Measurements from ENCODE around the gene TEX101. TPM values are rescaled to one million over a fixed set of nuclear protein-coding genes. Genes with fewer than 3 reads are reported as not detected.

The TEX101 gene
- total and polyA plus RNA-seq, 2 donors (not counting 1 experiment from before 2014, with no cell fraction given) = not detected

DNA sequence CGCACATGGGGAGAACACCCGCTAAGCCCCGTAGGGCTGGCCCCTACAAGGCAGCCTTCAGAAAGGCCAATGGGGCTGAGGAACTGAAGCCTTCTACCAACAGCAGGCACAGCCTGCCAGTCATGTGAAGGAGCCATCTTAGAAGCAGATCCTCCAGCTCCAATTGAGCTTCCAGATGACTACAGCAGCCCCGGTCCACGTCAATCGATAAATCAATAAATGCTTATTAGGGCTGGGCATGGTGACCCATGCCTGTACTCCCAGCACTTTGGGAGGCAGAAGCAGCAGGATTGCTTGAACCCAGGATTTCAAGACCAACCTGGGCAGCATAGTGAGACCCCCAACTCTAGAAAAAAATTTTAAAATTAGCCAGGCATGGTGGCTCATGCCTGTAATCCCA is 23.0 kb downstream of the TEX101 start:
- DNase-seq (ENCODE audit: low read depth in 2 of 2) = no peak
- H3K27ac ChIP-seq (ENCODE audit: insufficient read depth, low read length) = no peak overlapping the region

DNA sequence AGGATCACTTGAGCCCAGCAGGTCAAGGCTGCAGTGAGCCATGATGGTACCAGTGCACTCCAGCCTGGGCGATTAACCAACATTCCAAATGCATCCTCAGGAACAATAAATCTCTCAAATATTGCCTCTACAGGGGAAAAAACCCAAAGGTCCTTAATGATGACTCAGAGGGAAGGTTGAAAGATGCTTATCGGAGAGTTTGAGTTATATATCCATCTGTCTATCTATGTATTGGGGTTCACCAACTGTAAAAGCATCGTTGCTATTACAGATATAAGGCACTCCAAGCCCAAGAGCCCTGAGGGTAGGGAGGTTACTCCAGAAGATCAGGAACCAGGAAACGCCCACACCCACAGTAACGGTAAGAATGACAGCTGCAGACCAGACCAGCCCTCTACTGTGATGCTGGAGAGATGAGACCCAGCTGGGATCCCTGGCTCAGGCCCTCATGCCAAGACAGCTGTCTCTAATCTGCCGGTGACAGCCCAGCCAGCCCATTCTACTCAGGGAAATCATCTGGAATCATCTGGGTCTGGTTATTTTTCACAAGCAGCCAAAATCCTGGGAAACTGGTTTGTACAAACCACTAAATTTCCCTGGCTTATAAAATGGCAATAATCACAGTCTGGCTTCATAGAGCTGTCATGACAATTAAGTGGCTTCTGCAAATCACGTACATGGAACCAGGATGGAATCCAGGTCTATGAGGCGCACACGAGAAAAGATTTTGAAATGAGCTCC is 23.8 kb downstream of the TEX101 start:
- TF ChIP-seq EZH2 (IDR thresholded peaks at IDR 0.05; ENCODE audit: low read length, missing control alignments) = no peak
- TF ChIP-seq, protein P1, sequence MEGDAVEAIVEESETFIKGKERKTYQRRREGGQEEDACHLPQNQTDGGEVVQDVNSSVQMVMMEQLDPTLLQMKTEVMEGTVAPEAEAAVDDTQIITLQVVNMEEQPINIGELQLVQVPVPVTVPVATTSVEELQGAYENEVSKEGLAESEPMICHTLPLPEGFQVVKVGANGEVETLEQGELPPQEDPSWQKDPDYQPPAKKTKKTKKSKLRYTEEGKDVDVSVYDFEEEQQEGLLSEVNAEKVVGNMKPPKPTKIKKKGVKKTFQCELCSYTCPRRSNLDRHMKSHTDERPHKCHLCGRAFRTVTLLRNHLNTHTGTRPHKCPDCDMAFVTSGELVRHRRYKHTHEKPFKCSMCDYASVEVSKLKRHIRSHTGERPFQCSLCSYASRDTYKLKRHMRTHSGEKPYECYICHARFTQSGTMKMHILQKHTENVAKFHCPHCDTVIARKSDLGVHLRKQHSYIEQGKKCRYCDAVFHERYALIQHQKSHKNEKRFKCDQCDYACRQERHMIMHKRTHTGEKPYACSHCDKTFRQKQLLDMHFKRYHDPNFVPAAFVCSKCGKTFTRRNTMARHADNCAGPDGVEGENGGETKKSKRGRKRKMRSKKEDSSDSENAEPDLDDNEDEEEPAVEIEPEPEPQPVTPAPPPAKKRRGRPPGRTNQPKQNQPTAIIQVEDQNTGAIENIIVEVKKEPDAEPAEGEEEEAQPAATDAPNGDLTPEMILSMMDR (conservative IDR thresholded peaks at IDR 0.05 in 1 of 2, IDR thresholded peaks at IDR 0.05 in 1 of 2; ENCODE audit: low read depth in 1 of 2, low read length in 2 of 2) = no peak
- peak overlapping the region; percentile 1 for H3K27ac ChIP-seq (ENCODE audit: insufficient read depth, low read length)
- H3K4me2 ChIP-seq (ENCODE audit: extremely low read depth, insufficient read depth, low read length) = peak overlapping the region; percentile 41
- no peak overlapping the region for H2AFZ ChIP-seq (ENCODE audit: low read length)
- peak; percentile 53 to 84 for DNase-seq (ENCODE audit: low read depth in 2 of 2)
- H3K27me3 ChIP-seq (ENCODE audit: control insufficient read depth, insufficient read depth, low read length) = no peaks in the 10 kb centered on the region
- H3K9me3 ChIP-seq (ENCODE audit: control insufficient read depth, insufficient read depth, low read depth, low read length) = no peaks in the 10 kb centered on the region
- no peak overlapping the region for H3K4me3 ChIP-seq (replicated peaks in 1 of 4; ENCODE audit: control extremely low read depth in 1 of 4, insufficient read depth in 1 of 4, low read depth in 3 of 4, low read length in 4 of 4)
- H3K9ac ChIP-seq (ENCODE audit: insufficient read depth, low read length) = no peak overlapping the region
- no peaks in the 10 kb centered on the region for H4K20me1 ChIP-seq (ENCODE audit: control insufficient read depth, extremely low read depth, insufficient read depth, low read length)
- no peaks in the 10 kb centered on the region for H3K4me1 ChIP-seq (ENCODE audit: control insufficient read depth, extremely low read depth, insufficient read depth, low read length)
- no peaks in the 10 kb centered on the region for H3K79me2 ChIP-seq (ENCODE audit: control insufficient read depth, insufficient read depth, low read length)
- no peaks in the 10 kb centered on the region for H3K36me3 ChIP-seq (ENCODE audit: control insufficient read depth, insufficient read depth, low read length)

More for the DNA sequence above, 23.0 kb downstream of the TEX101 start:
- Histone ChIP-seq H3K4me3 (replicated peaks in 1 of 4; ENCODE audit: control extremely low read depth in 1 of 4, insufficient read depth in 1 of 4, low read depth in 3 of 4, low read length in 4 of 4) (no peak overlapping the region), H3K9me3 (ENCODE audit: control insufficient read depth, insufficient read depth, low read depth, low read length) (no peaks in the 10 kb centered on the region), H3K9ac (ENCODE audit: insufficient read depth, low read length) (no peak overlapping the region), H3K36me3 (ENCODE audit: control insufficient read depth, insufficient read depth, low read length) (no peaks in the 10 kb centered on the region), H3K27me3 (ENCODE audit: control insufficient read depth, insufficient read depth, low read length) (no peaks in the 10 kb centered on the region), H3K4me1 (ENCODE audit: control insufficient read depth, extremely low read depth, insufficient read depth, low read length) (no peaks in the 10 kb centered on the region), H3K4me2 (ENCODE audit: extremely low read depth, insufficient read depth, low read length) (no peak overlapping the region), H2AFZ (ENCODE audit: low read length) (no peak overlapping the region), H4K20me1 (ENCODE audit: control insufficient read depth, extremely low read depth, insufficient read depth, low read length) (no peaks in the 10 kb centered on the region), H3K79me2 (ENCODE audit: control insufficient read depth, insufficient read depth, low read length) (no peaks in the 10 kb centered on the region)
- TF ChIP-seq EZH2 (IDR thresholded peaks at IDR 0.05; ENCODE audit: low read length, missing control alignments) = no peak
- TF ChIP-seq, protein P1 (conservative IDR thresholded peaks at IDR 0.05 in 1 of 2, IDR thresholded peaks at IDR 0.05 in 1 of 2; ENCODE audit: low read depth in 1 of 2, low read length in 2 of 2) = no peak

- no peaks in the 10 kb centered on the region for H3K27me3 ChIP-seq (ENCODE audit: control insufficient read depth, insufficient read depth, low read length)
- TF ChIP-seq, protein P1 (conservative IDR thresholded peaks at IDR 0.05 in 1 of 2, IDR thresholded peaks at IDR 0.05 in 1 of 2; ENCODE audit: low read depth in 1 of 2, low read length in 2 of 2) = no peak
- TF ChIP-seq EZH2 (IDR thresholded peaks at IDR 0.05; ENCODE audit: low read length, missing control alignments) = no peak
- no peaks in the 10 kb centered on the region for H4K20me1 ChIP-seq (ENCODE audit: control insufficient read depth, extremely low read depth, insufficient read depth, low read length)
- H3K9me3 ChIP-seq (ENCODE audit: control insufficient read depth, insufficient read depth, low read depth, low read length) = no peaks in the 10 kb centered on the region
- H3K4me2 ChIP-seq (ENCODE audit: extremely low read depth, insufficient read depth, low read length) = peak overlapping the region; percentile 1
- H3K9ac ChIP-seq (ENCODE audit: insufficient read depth, low read length) = no peak overlapping the region
- H3K79me2 ChIP-seq (ENCODE audit: control insufficient read depth, insufficient read depth, low read length) = no peaks in the 10 kb centered on the region
- H3K4me3 ChIP-seq (replicated peaks in 1 of 4; ENCODE audit: control extremely low read depth in 1 of 4, insufficient read depth in 1 of 4, low read depth in 3 of 4, low read length in 4 of 4) = no peak overlapping the region
- no peak overlapping the region for H2AFZ ChIP-seq (ENCODE audit: low read length)
- H3K36me3 ChIP-seq (ENCODE audit: control insufficient read depth, insufficient read depth, low read length) = no peaks in the 10 kb centered on the region
- peak; percentile 19 to 35 for DNase-seq (ENCODE audit: low read depth in 2 of 2)
- no peak overlapping the region for H3K27ac ChIP-seq (ENCODE audit: insufficient read depth, low read length)
- no peaks in the 10 kb centered on the region for H3K4me1 ChIP-seq (ENCODE audit: control insufficient read depth, extremely low read depth, insufficient read depth, low read length)
Measured at GRCh38 chr19:43439032-43439708, 24.5 kb downstream of the TEX101 start.
